Measurements from ENCODE around the gene RIOK1.
"Not testable (repeated sequence)": the region's sequence is repeated elsewhere in the genome, so short reads cannot be mapped to it uniquely, and the experiment has no call there.

The RIOK1 gene

DNA sequence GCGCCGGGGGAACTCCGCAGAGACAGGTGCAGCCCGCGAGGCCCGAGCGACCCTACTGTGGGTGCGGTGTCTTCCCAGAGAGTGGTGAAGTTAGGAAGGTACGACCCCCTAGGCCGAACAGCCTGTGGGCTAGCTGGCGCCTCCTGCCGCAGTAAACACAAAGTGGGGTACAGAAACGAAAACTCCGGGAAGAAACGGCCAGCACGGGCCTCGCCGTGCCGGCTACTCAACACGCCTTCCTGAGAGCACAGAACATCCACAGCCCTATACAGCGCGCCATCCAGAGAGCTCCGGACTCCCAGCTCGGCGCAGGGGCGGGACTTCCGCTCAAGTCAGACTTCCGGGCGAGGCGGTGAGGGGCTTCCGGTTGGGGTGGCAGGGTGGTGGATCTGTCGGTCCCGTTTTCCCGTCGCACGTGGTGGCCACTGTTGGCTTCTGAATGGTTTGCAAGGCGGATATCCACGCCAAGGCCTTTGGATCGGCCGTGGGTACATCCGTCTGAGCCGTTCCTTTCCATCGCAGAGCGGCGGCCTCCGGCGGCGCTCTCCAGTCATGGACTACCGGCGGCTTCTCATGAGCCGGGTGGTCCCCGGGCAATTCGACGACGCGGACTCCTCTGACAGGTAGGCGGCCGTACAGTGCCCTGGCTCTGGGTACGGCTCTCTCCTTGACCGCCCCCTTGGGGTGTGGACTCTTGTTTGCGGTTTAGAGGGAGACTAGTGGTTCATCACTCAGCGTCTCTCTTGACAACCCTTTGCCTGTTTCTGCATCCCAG is at the start of gene RIOK1, which contains the start of gene CAGE1:
TSS of gene RIOK1 (plus strand) at position 358 of the 775 bp plus-strand sequence. CDS start at position 553, 195 bp downstream.
TSS of gene CAGE1 (minus strand) at position 292 of the 775 bp plus-strand sequence. CDS start 2,569 bp downstream, outside the sequence.
- peak; percentile 93 for DNase-seq

DNA sequence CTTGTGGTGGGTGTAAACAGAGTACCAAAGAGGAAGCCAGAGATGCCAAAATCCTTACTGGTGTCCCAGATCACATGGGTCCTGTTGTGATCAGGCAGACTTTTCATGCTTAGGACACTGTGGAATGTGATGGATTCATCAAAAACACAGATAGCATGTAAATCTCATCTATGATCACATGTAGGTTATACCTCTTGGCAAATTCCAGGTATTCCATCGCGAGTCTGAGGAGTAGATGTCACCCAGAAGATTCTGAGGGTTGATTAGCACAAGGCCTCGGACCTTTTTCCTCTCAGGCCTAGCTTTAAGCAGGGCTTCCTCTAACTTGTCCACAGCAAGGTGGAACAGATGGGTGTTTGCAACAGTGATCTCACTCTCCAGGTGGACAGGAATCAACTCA is 48.3 kb upstream of the RIOK1 start:
- DNase-seq: no peak

GRCh38 chr6:7341989-7342742 is 47.4 kb upstream of the RIOK1 start:
- DNase-seq: no peak

DNA sequence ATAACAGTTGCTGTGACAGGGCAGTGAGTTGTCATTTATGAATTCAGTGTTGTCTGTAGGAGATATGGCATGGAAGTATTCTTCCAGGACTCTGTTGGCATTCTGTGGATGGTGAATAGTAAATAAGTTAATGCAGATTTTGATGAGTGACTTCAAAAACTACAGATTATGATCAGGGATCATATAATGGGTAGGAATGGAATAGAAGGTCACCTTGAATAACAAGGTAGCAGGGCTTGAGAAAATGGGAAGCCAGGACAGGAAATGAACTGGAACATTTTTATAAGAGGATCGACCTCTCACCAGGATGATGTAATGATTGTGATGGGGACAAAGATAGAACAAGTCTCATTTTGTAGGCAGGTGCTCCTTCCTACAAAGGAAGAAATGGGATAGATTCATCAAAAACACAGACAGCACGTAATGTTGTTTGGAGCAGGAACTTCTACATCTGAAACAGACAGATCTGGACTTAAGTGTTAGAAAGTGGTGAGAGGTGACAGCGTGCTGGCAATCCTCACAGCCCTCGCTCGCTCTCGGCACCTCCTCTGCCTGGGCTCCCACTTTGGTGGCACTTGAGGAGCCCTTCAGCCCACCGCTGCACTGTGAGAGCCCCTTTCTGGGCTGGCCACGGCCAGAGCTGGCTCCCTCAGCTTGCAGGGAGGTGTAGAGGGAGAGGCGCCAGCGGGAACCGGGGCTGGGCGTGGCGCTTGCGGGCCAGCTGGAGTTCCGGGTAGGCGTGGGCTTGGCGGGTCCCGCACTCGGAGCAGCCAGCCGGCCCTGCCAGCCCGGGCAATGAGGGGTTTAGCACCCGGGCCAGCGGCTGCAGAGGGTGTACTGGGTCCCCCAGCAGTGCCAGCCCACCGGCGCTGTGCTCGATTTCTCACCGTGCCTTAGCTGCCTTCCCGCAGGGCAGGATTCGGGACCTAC is 45.8 kb upstream of the RIOK1 start:
- no peak for DNase-seq

- DNase-seq: not testable (repeated sequence)
Measured at GRCh38 chr6:7344773-7345450, 44.7 kb upstream of the RIOK1 start.

DNA sequence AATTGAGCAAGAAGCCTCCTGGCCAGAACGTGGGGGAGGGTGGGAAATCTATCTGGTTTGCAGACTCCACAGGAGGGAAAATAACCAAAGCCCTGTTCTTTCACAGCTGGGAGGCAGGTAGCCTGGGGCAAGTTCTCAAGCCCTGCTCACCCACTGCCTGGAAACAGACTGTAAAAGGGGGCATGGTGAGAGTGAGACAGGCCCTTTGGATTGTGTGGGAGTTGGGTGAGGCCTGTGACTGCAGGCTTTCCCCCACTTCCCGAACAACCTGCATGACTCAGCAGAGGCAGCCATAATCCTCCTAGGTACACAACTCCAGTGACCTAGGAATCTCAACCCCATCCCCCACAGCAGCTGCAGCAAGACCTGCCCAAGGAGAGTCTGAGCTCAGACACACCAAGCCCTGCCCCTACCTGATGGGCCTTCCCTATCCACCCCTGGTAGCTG is 42.0 kb upstream of the RIOK1 start:
- DNase-seq: not testable (repeated sequence)

DNA sequence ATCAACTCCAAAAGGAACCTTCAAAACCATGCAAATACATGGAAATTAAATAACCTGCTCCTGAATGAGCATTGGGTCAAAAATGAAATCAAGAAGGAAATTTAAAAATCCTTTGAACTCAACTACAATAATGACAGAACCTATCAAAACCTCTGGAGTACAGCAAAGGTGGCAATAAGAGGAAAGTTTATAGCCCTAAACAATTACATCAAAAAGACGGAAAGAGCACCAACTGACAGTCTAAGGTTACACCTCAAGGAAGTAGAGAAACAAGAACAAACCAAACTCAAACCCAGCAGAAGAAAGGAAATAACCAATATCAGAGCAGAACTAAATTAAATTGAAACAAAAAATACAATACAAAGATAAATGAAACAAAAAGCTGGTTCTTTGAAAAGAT is 39.0 kb upstream of the RIOK1 start:
- DNase-seq: not testable (repeated sequence)

GRCh38 chr6:7351916-7352315 is 37.7 kb upstream of the RIOK1 start:
- not testable (repeated sequence) for DNase-seq

DNA sequence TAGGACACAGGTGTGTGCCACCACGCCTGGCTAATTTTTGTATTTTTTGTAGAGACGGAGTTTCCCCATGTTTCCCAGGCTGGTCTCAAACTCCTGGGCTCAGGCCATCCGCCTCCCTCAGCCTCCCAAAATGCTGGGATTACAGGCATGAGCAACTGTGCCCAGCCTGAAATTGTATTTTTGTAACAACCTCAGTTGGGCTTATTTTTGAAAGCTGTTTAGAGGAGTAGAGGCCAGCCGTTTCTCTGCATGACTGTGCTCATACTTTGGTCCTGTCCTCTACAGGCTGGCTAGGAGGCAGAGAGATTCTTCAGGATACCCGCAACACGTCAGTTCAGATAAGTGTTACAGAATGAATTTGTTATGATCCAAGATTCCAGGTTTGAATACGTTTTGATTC is 22.2 kb upstream of the RIOK1 start:
- DNase-seq: no peak

- DNase-seq: no peak
Measured at GRCh38 chr6:7373739-7374138, 15.9 kb upstream of the RIOK1 start.

DNA sequence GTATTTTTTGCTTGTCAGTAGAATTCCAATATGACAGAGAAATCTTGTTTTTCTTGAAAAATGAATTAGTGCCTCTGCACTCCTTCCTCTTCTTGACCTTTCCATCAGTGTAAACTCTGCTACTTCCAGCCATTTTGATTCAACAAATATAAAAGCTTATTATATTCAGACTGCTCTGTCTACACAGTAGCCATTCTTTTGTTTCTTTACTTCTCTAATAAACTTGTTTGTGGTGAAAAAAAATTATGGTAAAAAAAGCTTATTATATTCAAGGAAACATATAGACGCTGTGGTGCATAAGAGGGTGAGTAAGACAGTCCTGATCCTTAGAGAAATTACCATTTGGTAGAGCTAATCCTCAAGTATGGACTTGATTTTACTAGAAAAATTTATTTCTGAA is 11.6 kb upstream of the RIOK1 start:
- DNase-seq: no peak

- no peak for DNase-seq
Measured at GRCh38 chr6:7378740-7379139, 10.9 kb upstream of the RIOK1 start.

DNA sequence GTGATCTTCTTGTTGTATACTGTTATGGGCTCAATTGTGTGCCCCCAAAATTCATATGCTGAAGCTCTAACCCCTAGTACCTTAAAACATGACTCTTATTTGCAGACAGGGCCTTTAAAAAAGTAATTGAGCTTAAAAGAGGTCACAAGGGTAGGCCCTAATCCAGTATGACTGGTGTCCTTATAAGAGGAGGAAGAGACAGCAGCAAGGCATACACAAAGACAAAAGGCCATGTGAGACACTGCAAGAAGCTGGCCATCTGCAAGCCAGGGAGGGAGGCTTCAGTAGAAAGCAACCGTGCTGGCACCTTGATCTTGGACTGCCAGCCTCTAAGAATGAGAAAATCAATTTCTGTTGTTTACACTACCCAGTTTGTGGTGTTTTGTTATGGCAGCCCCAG is 8.5 kb upstream of the RIOK1 start:
- no peak for DNase-seq

DNA sequence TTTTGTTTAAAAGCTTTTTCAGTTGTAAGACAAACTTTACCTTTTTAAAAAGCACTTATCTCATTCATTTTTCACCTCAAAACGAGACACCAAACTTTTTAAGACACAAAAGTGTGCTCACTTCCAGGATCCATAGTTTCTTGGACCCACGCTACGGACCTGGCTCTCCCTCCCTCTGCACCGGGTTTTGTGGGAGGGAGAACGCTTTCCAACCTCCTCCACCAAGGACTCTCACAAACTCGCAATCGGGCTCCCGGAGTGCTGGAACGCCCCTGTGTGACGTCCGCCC is 502 bp upstream of the RIOK1 start:
- no peak for DNase-seq

DNA sequence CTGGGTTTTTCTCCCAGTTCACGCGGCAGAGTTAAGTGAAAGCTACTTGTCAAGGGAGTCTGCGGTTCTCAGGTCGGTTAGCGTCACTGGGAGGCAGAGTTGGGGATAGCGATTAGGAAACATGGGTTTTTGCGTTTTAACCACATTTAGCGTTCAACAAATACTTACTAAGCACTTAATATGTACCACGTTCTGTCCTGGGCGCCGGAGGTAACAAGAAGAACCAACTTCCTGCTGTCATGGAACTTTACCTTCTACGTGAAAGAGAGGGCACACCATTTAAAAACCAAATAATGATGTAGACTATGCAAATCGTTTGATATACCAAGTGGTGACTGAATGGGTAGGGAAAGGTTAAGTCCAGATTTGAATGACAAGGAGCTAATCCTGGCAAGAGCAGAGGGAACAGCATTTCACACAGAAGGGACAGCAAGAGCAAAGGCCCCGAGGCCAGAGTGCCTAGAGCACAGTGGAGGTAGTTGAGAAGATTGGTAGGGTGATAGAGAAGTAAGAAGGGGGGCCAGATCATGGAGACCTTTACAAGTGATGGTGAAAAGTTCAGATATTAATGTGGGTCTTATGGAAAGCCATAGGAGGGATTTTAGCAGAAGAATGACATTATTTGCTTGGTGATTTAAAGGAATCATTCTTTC is 744 bp downstream of the RIOK1 start:
- DNase-seq: no peak

DNA sequence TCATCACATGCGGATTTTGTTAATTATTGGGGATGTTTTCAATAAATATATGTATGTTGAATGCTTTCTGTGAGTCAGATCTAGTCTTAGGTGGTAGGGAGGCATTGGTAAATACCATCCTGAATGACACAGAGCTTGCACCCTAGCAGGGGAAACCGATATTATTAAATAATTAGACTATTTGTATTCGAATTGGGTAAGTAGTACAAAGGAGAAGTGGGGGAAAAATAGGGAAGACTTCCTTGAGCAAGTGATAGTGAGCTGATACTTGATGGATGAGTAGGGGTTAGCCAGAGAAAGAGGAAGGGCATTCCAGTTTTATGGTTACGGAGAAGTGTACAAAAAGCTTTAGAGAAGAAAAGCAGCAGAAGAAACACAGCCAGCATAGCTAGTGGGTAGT is 1.5 kb downstream of the RIOK1 start:
- no peak for DNase-seq

DNA sequence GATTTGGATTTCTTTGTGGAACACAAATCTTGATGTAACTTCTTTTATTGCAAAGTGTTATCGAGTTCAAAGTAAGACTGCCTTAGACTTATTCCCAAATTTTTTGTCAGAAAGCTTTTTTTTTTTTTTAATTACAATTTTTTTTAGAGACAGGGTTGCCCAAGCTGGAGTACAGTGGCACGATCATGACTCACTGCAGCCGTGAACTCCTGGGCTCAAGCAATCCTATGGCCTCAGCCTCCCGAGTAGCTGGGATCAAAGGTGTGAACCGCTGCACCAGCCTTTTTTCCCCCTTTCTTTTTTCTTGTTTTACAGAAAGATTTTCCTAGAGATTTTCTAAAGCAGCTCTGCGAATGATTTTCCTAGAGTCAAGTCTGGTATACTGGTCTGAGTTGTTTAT is 2.8 kb downstream of the RIOK1 start:
- DNase-seq: no peak

GRCh38 chr6:7401075-7401474 is 11.5 kb downstream of the RIOK1 start:
- no peak for DNase-seq

DNA sequence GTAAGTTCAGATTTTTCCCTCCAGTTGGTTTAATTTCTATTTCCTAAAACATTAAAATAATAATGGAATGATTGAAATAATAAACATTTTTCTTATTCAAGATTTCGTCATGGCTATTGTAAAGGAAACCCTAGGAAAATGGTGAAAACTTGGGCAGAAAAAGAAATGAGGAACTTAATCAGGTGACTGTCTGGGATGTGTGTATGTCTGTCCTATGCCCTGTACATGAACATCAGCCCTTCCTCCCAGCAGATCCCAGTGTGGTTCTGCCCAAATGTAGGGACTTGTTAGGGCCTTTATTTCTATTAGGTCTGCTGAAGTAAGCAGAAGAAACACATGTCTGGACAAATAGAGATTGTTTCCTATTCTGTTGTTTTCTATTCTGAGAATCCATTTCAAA is 13.1 kb downstream of the RIOK1 start:
- no peak for DNase-seq

DNA sequence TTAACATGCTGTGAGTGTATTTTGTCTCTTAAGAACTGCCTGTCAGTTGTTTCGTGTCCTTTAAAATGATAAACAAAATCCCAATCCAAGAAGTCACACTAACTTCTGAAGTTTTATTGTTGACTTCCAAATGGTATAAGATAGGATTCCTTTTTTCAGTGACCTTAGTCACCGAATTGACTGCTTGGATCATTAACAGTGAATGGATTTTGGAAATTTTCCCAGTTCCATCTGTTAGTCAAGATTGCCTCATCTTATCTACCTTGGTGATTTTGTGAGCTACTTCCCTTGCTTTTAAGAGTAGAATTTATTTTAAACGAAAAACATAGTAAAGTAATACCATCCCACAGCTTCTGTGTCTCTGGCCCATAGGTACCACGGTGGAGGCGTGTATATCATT is 14.9 kb downstream of the RIOK1 start:
- no peak for DNase-seq

GRCh38 chr6:7406743-7407142 is 17.1 kb downstream of the RIOK1 start:
- DNase-seq: no peak

- DNase-seq: no peak
Measured at GRCh38 chr6:7409740-7410139, 20.1 kb downstream of the RIOK1 start.

Measured in GDM1 (cell line).